ENCODE data around the gene HTT-AS.

- TF ChIP-seq CTCF (IDR thresholded peaks at IDR 0.05): no peak
- TF ChIP-seq POLR2A (IDR thresholded peaks at IDR 0.05): no peak
These were observed 33.4 kb upstream of the HTT-AS start for GRCh38 chr4:3107691-3108121.
